ENCODE data around the gene NDEL1. TPM values are rescaled to one million over a fixed set of nuclear protein-coding genes. Genes with fewer than 3 reads are reported as not detected.

The NDEL1 gene
- polyA plus RNA-seq, 3 donors: 29.8 to 58.3 (median 39.7) TPM

- H3K4me3 Mint-ChIP-seq: no peak overlapping the region
- no peaks in the 10 kb centered on the region for H3K9me3 Mint-ChIP-seq
- Histone ChIP-seq H2AFZ (ENCODE audit: insufficient read depth, low read depth, low read length, poor library complexity, severe bottlenecking) (no peak overlapping the region), H3K4me2 (replicated peaks; ENCODE audit: extremely low read depth, low read length, poor library complexity, severe bottlenecking) (no peak overlapping the region), H3K9ac (ENCODE audit: insufficient read depth, low read length, poor library complexity, severe bottlenecking) (no peak overlapping the region), H3K79me2 (ENCODE audit: insufficient read depth, low read length) (peaks cover 21% of the 10 kb centered on the region), H3K4me1 (ENCODE audit: control insufficient read depth in 1 of 2, insufficient read depth in 2 of 2, low read length in 2 of 2) (no peaks in the 10 kb centered on the region), H3K4me3 (replicated peaks in 1 of 3; ENCODE audit: low read depth in 2 of 3, low read length in 3 of 3) (no peak overlapping the region), H4K20me1 (ENCODE audit: insufficient read depth, low read length) (peaks cover 89% of the 10 kb centered on the region), H3K27me3 (ENCODE audit: control insufficient read depth in 2 of 2, insufficient read depth in 2 of 2, low read length in 2 of 2) (no peaks in the 10 kb centered on the region), H3K9me3 (replicated peaks in 1 of 2; ENCODE audit: control insufficient read depth in 1 of 2, insufficient read depth in 1 of 2, low read length in 2 of 2) (no peaks in the 10 kb centered on the region), H3K27ac (ENCODE audit: low read depth in 1 of 2, low read length in 2 of 2) (no peak overlapping the region), H3K36me3 (replicated peaks in 1 of 2; ENCODE audit: control insufficient read depth in 1 of 2, insufficient read depth in 2 of 2, low read length in 2 of 2) (peaks cover 97 to 100% of the 10 kb centered on the region in 2 donors)
- H3K36me3 Mint-ChIP-seq: peaks cover 85 to 98% of the 10 kb centered on the region in 2 donors
- WGBS (ENCODE audit: insufficient coverage): 96% methylated on average over 3 of the region's 3 CpGs
- no peaks in the 10 kb centered on the region for H3K27me3 Mint-ChIP-seq (ENCODE audit: low read depth in 3 of 3)
- DNase-seq: no peak
- TF ChIP-seq, protein P1, sequence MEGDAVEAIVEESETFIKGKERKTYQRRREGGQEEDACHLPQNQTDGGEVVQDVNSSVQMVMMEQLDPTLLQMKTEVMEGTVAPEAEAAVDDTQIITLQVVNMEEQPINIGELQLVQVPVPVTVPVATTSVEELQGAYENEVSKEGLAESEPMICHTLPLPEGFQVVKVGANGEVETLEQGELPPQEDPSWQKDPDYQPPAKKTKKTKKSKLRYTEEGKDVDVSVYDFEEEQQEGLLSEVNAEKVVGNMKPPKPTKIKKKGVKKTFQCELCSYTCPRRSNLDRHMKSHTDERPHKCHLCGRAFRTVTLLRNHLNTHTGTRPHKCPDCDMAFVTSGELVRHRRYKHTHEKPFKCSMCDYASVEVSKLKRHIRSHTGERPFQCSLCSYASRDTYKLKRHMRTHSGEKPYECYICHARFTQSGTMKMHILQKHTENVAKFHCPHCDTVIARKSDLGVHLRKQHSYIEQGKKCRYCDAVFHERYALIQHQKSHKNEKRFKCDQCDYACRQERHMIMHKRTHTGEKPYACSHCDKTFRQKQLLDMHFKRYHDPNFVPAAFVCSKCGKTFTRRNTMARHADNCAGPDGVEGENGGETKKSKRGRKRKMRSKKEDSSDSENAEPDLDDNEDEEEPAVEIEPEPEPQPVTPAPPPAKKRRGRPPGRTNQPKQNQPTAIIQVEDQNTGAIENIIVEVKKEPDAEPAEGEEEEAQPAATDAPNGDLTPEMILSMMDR (IDR thresholded peaks at IDR 0.05): no peak
- intact Hi-C loops (cut with micrococcal nuclease): no loop called here
- H3K4me1 Mint-ChIP-seq: no peaks in the 10 kb centered on the region
- H3K27ac Mint-ChIP-seq: no peak overlapping the region
These were observed 24.1 kb downstream of the NDEL1 start for GRCh38 chr17:8459831-8460230.

DNA sequence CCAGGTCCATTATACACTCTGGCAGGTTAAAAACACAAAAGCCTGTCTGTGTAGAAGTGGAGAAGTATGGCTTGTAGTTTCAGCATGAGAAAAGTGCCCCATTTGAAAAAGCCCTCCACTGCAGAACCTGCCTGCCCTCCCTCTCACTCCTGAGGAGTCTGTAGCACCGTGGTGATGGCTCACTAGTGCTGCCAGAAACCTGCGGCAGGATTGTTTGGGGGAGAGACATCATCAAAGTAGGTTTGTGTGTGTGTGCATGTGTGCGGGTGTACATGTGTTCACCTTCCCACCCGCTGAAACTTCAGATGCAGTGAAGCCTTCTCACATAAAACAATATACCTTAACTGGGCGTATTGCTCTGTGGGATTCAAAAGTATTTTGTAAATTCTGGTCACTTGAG lies 26.9 kb downstream of the NDEL1 start:
- no peak for DNase-seq
- Mint-ChIP-seq H3K36me3 (peaks cover 88 to 96% of the 10 kb centered on the region in 2 donors), H3K4me3 (no peak overlapping the region), H3K27ac (peak overlapping the region in 2 of 7 donors; percentile 41 to 52), H3K9me3 (no peaks in the 10 kb centered on the region), H3K4me1 (no peaks in the 10 kb centered on the region), H3K27me3 (ENCODE audit: low read depth in 3 of 3) (no peaks in the 10 kb centered on the region)
- Histone ChIP-seq H4K20me1 (ENCODE audit: insufficient read depth, low read length) (peaks cover 98% of the 10 kb centered on the region), H3K9ac (ENCODE audit: insufficient read depth, low read length, poor library complexity, severe bottlenecking) (no peak overlapping the region), H3K4me3 (replicated peaks in 1 of 3; ENCODE audit: low read depth in 2 of 3, low read length in 3 of 3) (no peak overlapping the region), H3K27ac (ENCODE audit: low read depth in 1 of 2, low read length in 2 of 2) (no peak overlapping the region), H3K36me3 (replicated peaks in 1 of 2; ENCODE audit: control insufficient read depth in 1 of 2, insufficient read depth in 2 of 2, low read length in 2 of 2) (peaks cover 93 to 99% of the 10 kb centered on the region in 2 donors), H3K27me3 (ENCODE audit: control insufficient read depth in 2 of 2, insufficient read depth in 2 of 2, low read length in 2 of 2) (no peaks in the 10 kb centered on the region), H3K4me2 (replicated peaks; ENCODE audit: extremely low read depth, low read length, poor library complexity, severe bottlenecking) (no peak overlapping the region), H3K9me3 (replicated peaks in 1 of 2; ENCODE audit: control insufficient read depth in 1 of 2, insufficient read depth in 1 of 2, low read length in 2 of 2) (no peaks in the 10 kb centered on the region), H3K4me1 (ENCODE audit: control insufficient read depth in 1 of 2, insufficient read depth in 2 of 2, low read length in 2 of 2) (no peaks in the 10 kb centered on the region), H3K79me2 (ENCODE audit: insufficient read depth, low read length) (peaks cover 37% of the 10 kb centered on the region), H2AFZ (ENCODE audit: insufficient read depth, low read depth, low read length, poor library complexity, severe bottlenecking) (no peak overlapping the region)
- intact Hi-C loops (cut with micrococcal nuclease): no loop called here
- TF ChIP-seq, protein P1 (IDR thresholded peaks at IDR 0.05): no peak
- no CpG with 5 or more reads among the region's 5 CpGs for WGBS (ENCODE audit: insufficient coverage)
